PC-3 (cell line): ENCODE results near the gene CXorf49. TPM values are rescaled to one million over a fixed set of nuclear protein-coding genes. Genes with fewer than 3 reads are reported as not detected.
"Not testable (repeated sequence)": the region's sequence is repeated elsewhere in the genome, so short reads cannot be mapped to it uniquely, and the experiment has no call there.

Experiments used
- ATAC-seq: fragments of 200-7000 bp; cut with Tn5 transposase; 2 replicates; pipeline ENCODE4 v1.9.1; 2020; ENCODE audit warnings: mild to moderate bottlenecking, moderate library complexity
- BruUV-seq: library from RNA; stranded (reverse); fragments of 400-500 nt; replicated peaks from 2 replicates; lab custom pipeline; 2021; lab: Mats Ljungman, UMichigan
- CTCF ChIA-PET: fragments of 300-600 bp; sonication (Branson Sonifier 250); formaldehyde crosslinking; loops from one replicate; lab custom pipeline; 2022; ENCODE audit warnings: antibody characterized with exemption; lab: Charles Lee
- POLR2A ChIA-PET: fragments of 300-600 bp; sonication (Branson Sonifier 250); formaldehyde crosslinking; loops from one replicate; lab custom pipeline; 2022; ENCODE audit warnings: antibody characterized with exemption; ENCODE audit not compliant: unreplicated experiment; lab: Charles Lee
- DNase-seq: peaks from one replicate; pipeline ENCODE4 v3.0.0-alpha.2; 2015
- H2AFZ ChIP-seq: fragments of 300-600 bp; sonication (generic); 2 replicates; pipeline ENCODE4 v1.6.0; 2016; ENCODE audit warnings: antibody characterized with exemption, low read length
- H3F3A ChIP-seq: fragments of 300-600 bp; sonication (generic); one replicate; pipeline ENCODE4 v1.6.0; 2017; ENCODE audit warnings: antibody characterized with exemption, low read length, control low read depth, mild to moderate bottlenecking; ENCODE audit not compliant: unreplicated experiment
- H3K27ac ChIP-seq: fragments of 300-600 bp; sonication (generic); 2 replicates; pipeline ENCODE4 v1.5.1; 2016; ENCODE audit warnings: mild to moderate bottlenecking, low read length
- H3K27me3 ChIP-seq: fragments of 300-600 bp; sonication (generic); 2 replicates; pipeline ENCODE4 v1.6.1; 2016; ENCODE audit warnings: low read length, mixed read lengths
- H3K36me3 ChIP-seq: fragments of 300-600 bp; sonication (generic); 2 replicates; pipeline ENCODE4 v1.6.1; 2016; ENCODE audit warnings: low read depth, mixed run types, low read length, mixed read lengths
- H3K4me1 ChIP-seq: fragments of 300-600 bp; sonication (generic); 2 replicates; pipeline ENCODE4 v1.5.1; 2016; ENCODE audit warnings: low read length; ENCODE audit not compliant: insufficient read depth
- H3K4me2 ChIP-seq: fragments of 300-600 bp; sonication (generic); 2 replicates; pipeline ENCODE4 v1.6.0; 2016; ENCODE audit warnings: low read length
- H3K4me3 ChIP-seq: fragments of 300-600 bp; sonication (generic); 2 replicates; pipeline ENCODE4 v1.5.1; 2016; ENCODE audit warnings: mild to moderate bottlenecking, low read length, mixed read lengths
- H3K79me2 ChIP-seq: fragments of 300-600 bp; sonication (generic); 2 replicates; pipeline ENCODE4 v1.6.1; 2017; ENCODE audit warnings: low read length, mixed read lengths
- H3K9ac ChIP-seq: fragments of 300-600 bp; sonication (generic); 2 replicates; pipeline ENCODE4 v1.6.0; 2016; ENCODE audit warnings: mild to moderate bottlenecking, low read length
- H3K9me2 ChIP-seq: fragments of 300-600 bp; sonication (generic); replicated peaks from 2 replicates; pipeline ENCODE4 v1.6.1; 2016; ENCODE audit warnings: mixed run types, low read length, mixed read lengths
- H3K9me3 ChIP-seq: fragments of 300-600 bp; sonication (generic); 2 replicates; pipeline ENCODE4 v1.6.1; 2016; ENCODE audit warnings: low read length, mixed read lengths
- H4K20me1 ChIP-seq: fragments of 300-600 bp; sonication (generic); 2 replicates; pipeline ENCODE4 v1.6.1; 2016; ENCODE audit warnings: low read length, mixed read lengths
- EZH2 ChIP-seq: fragments of 300-600 bp; sonication (generic); IDR thresholded peaks from one replicate; pipeline ENCODE4 v1.6.1; 2017; ENCODE audit warnings: antibody characterized with exemption, mild to moderate bottlenecking, low read length; ENCODE audit not compliant: unreplicated experiment
- EZH2phosphoT487 ChIP-seq: fragments of 300-600 bp; sonication (generic); IDR thresholded peaks from 2 replicates; pipeline ENCODE4 v1.6.1; 2018; ENCODE audit warnings: mild to moderate bottlenecking, antibody characterized with exemption, low read length, borderline replicate concordance
- intact Hi-C: fragments of 100-400 bp; cut with micrococcal nuclease; formaldehyde crosslinking; loops from 2 replicates; pipeline ENCODE4 v1.9.0; 2023
- total RNA-seq: library from RNA; depleted of rRNA; stranded (reverse); fragments of >200 nt; gene quantifications from 2 replicates; pipeline ENCODE4 v1.2.3, GENCODE V29; 2014
- TF ChIP-seq, protein P1 (sequence below): fragments of 300-600 bp; sonication (generic); conservative IDR thresholded peaks from 2 replicates; pipeline ENCODE4 v1.5.1; 2017; ENCODE audit warnings: antibody characterized with exemption, low read depth, mild to moderate bottlenecking, low read length

CXorf49 gene
- total RNA-seq, 1 experiment from 2014 or later, result not detected

DNA sequence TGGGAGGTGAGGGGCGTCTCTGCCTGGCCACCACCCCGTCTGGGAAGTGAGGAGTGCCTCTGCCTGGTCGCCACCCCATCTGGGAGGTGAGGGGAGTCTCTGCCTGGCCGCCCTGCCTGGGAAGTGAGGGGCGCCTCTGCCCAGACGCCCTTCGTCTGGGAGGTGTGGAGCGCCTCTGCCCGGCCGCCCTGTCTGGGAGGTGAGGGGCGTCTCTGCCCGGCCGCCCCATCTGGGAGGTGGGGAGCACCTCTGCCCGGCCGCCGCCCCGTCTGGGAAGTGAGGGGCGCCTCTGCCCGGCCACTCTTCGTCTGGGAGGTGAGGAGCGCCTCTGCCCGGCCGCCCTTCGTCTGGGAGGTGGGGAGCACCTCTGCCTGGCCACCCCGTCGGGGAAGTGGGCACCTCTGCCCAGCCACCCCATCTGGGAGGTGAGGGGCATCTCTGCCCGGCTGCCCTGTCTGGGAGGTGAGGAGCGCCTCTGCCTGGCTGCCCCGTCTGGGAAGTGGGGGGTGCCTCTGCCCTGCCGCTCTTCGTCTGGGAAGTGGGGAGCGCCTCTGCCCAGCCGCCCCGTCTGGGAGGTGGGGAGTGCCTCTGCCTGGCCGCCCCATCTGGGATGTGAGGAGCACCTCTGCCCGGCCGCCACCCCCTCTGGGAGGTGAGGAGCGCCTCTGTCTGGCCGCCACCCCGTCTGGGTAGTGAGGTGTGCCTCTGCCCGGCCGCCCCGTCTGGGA is 41.9 kb downstream of the CXorf49 start:
- POLR2A ChIA-PET, H3K27me3 ChIP-seq, H3K9ac ChIP-seq, H4K20me1 ChIP-seq, CTCF ChIA-PET, H2AFZ ChIP-seq, H3K9me2 ChIP-seq, H3K27ac ChIP-seq, H3K9me3 ChIP-seq, H3F3A ChIP-seq, H3K4me3 ChIP-seq, H3K79me2 ChIP-seq, H3K4me1 ChIP-seq, DNase-seq, H3K4me2 ChIP-seq, intact Hi-C loops, ATAC-seq, H3K36me3 ChIP-seq, BruUV-seq: not testable (repeated sequence)

DNA sequence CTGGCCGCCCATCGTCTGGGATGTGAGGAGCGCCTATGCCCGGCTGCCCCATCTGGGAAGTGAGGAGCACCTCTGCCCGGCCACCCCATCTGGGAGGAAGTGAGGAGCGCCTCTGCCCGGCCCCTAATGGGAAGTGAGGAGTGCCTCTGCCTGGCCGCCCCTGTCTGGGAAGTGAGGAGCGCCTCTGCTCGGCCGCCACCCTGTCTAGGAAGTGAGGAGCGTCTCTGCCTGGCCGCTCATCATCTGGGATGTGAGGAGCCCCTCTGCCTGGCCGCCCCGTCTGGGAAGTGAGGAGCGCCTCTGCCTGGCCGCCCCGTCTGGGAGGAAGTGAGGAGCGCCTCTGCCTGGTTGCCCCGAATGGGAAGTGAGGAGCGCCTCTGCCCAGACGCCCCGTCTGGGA is 42.4 kb downstream of the CXorf49 start:
- intact Hi-C loops, DNase-seq: not testable (repeated sequence)

DNA sequence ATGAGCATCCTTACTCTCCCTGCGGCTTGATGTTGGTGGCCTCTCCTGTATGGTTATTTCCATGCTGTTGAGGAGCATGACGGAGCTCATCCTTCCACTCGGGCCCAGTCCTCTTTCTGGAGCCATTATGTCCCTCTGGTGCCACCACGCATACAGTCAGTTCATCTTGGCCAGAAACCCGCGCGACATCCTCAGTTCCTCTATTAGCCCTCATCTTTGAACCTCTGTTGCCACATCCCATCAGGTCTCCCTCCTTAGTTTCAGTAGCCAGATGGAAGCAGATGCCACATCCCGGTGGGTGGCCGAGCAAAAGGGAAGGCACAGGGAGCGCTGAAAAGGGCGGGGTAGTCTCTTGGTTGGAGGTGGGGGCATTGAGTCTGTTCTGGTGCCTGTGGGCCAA is 46.1 kb downstream of the CXorf49 start:
- Histone ChIP-seq H3K9me2 (no peaks in the 10 kb centered on the region), H2AFZ (no peak overlapping the region), H3K9ac (no peak overlapping the region), H3K79me2 (no peaks in the 10 kb centered on the region), H3K9me3 (no peaks in the 10 kb centered on the region), H3K4me1 (peaks cover 12% of the 10 kb centered on the region), H3F3A (no peaks in the 10 kb centered on the region), H3K27me3 (no peaks in the 10 kb centered on the region), H3K36me3 (no peaks in the 10 kb centered on the region), H3K4me3 (no peak overlapping the region), H3K27ac (no peak overlapping the region), H3K4me2 (no peak overlapping the region), H4K20me1 (no peaks in the 10 kb centered on the region)
- POLR2A ChIA-PET, result no interaction called here
- TF ChIP-seq, protein P1, sequence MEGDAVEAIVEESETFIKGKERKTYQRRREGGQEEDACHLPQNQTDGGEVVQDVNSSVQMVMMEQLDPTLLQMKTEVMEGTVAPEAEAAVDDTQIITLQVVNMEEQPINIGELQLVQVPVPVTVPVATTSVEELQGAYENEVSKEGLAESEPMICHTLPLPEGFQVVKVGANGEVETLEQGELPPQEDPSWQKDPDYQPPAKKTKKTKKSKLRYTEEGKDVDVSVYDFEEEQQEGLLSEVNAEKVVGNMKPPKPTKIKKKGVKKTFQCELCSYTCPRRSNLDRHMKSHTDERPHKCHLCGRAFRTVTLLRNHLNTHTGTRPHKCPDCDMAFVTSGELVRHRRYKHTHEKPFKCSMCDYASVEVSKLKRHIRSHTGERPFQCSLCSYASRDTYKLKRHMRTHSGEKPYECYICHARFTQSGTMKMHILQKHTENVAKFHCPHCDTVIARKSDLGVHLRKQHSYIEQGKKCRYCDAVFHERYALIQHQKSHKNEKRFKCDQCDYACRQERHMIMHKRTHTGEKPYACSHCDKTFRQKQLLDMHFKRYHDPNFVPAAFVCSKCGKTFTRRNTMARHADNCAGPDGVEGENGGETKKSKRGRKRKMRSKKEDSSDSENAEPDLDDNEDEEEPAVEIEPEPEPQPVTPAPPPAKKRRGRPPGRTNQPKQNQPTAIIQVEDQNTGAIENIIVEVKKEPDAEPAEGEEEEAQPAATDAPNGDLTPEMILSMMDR, result no peak
- TF ChIP-seq EZH2phosphoT487, result no peak
- no peak for TF ChIP-seq EZH2
- DNase-seq (no peak), ATAC-seq (no peak)
- intact Hi-C loops, result no loop called here
- CTCF ChIA-PET, result no interaction called here
- no TSS peak for BruUV-seq

More for the DNA sequence above, 42.4 kb downstream of the CXorf49 start:
- BruUV-seq, H3F3A ChIP-seq, H3K4me3 ChIP-seq, H2AFZ ChIP-seq, ATAC-seq, CTCF ChIA-PET, H3K9me2 ChIP-seq, H3K4me1 ChIP-seq, POLR2A ChIA-PET, H3K36me3 ChIP-seq, H4K20me1 ChIP-seq, H3K9me3 ChIP-seq, H3K79me2 ChIP-seq, H3K4me2 ChIP-seq, H3K9ac ChIP-seq, H3K27ac ChIP-seq, H3K27me3 ChIP-seq: not testable (repeated sequence)
